Measurements from ENCODE around the gene OMP.

The OMP gene

DNA sequence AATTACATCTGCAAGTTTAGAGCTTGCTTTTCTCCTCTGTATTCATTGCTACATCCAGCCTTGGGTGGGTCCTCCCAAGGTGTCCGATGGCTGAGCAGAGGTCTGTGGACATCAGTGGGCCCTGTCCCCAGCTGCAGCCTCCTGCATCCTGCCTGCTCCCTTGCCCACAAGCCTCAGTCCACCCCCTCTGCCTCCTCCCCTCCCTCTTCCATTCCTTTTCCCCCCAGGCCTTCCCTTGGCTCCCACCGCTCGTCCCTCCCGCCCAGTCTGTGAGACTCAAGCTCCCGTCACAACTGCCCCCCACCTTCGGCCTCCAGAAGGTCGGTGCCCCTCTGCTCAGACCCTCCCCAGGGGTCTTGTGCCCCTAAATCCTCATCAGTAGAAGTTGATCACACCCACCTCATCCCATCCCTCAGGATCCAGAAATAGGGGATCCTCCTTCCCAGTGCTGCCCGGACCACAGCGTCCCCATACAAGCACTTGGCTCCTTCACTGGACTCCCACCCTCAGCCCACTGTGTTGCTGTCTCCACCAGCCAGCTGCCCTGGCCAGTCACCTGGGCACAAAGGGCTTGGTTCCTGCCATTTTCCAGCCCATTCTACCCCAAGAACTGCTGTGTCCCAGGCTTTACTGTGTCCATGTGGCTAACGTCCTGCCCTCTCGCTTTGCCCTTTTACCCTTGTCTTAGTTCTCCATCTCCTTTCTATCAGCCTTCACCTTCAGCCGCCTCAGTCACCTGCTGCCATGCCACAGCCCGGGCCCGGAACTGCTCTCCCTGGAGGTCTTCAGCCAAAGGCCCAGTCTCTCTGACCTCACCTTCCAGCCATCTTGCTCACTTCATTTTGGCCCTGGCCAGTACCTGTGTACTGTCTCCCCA, 2.2 kb upstream of the OMP start:
- TF ChIP-seq TAF1 (IDR thresholded peaks at IDR 0.05; ENCODE audit: borderline replicate concordance, low read depth, low read length) (no peak), POLR2A (IDR thresholded peaks at IDR 0.05; ENCODE audit: low read depth, low read length) (no peak), POLR2AphosphoS5 (IDR thresholded peaks at IDR 0.05; ENCODE audit: low read depth, low read length) (no peak)

GRCh38 chr11:77101043-77101537, 1.6 kb upstream of the OMP start:
- DNase-seq (ENCODE audit: insufficient read length) (no peak), FAIRE-seq (no peak)
- TF ChIP-seq TAF1 (IDR thresholded peaks at IDR 0.05; ENCODE audit: borderline replicate concordance, low read depth, low read length), result no peak
- no peak for TF ChIP-seq POLR2A (IDR thresholded peaks at IDR 0.05; ENCODE audit: low read depth, low read length)
- no peak for TF ChIP-seq POLR2AphosphoS5 (IDR thresholded peaks at IDR 0.05; ENCODE audit: low read depth, low read length)

More for the DNA sequence above, 2.2 kb upstream of the OMP start:
- FAIRE-seq, result no peak
- DNase-seq (ENCODE audit: insufficient read length), result no peak

DNA sequence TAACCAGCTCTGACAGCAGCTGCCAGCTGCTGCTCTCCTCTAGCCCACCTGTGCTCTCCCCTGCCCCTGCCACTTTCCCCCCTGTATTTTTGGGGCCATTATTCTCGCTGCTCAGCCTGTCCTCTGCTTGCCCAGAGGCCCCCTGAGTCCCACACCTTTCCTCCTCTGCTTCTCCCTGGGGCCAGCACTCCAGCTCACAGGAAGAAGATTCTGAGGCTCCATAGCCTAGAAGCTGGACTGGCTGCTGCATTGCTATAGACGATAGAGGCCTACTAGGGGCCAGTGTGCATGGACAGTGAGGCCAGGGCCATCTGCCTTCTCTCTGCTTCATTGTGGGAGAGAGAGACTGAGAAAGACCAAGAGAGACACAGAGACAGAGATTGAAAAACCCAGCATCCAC, 679 bp downstream of the OMP start:
- TF ChIP-seq TAF1 (IDR thresholded peaks at IDR 0.05; ENCODE audit: borderline replicate concordance, low read depth, low read length) (no peak), POLR2AphosphoS5 (IDR thresholded peaks at IDR 0.05; ENCODE audit: low read depth, low read length) (no peak), POLR2A (IDR thresholded peaks at IDR 0.05; ENCODE audit: low read depth, low read length) (no peak)
- DNase-seq (ENCODE audit: insufficient read length) (no peak), FAIRE-seq (no peak)

DNA sequence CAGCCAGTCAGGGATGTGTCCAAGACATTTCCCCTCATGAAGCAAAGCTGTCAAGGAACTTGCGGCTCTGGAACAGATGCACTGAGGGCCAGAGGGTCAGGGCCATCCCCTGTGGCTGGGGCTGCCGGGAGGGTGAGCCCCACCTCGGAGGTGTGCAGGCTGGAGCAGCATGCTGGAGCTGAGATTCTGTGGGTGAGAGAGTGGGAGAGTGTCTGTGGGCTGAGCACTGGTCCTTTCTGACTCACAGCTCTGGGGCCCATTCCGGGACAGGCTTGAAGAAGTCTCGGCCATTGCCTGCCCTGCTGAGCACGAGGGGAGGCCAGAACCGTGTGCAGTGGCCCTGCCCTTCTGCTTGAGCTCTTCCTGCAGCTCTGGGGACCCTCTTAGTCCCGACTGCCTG, 2.1 kb downstream of the OMP start:
- FAIRE-seq, result no peak
- TF ChIP-seq TAF1 (IDR thresholded peaks at IDR 0.05; ENCODE audit: borderline replicate concordance, low read depth, low read length) (no peak), POLR2A (IDR thresholded peaks at IDR 0.05; ENCODE audit: low read depth, low read length) (no peak), POLR2AphosphoS5 (IDR thresholded peaks at IDR 0.05; ENCODE audit: low read depth, low read length) (no peak)
- DNase-seq (ENCODE audit: insufficient read length), result no peak

DNA sequence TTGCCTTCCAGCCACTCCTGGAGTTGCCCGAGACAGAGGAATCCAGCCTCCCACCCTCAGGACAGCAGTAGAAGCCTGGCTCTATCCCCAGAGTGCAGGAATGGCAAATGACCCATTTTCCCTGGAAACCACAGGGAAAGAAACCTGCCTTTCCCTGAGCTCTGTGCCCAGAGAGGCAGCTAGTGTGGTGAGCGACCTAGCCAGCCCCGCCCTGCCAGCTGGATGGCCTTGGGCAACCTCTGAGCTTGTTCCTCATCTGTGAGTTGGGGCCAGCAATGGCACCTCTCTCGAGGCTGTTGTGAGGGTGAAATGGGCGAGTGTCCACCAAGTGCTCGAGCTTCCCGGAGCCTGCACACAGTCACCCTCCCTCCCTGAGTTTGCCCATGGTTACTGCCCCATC, 3.7 kb downstream of the OMP start:
- TF ChIP-seq POLR2A (IDR thresholded peaks at IDR 0.05; ENCODE audit: low read depth, low read length) (no peak), TAF1 (IDR thresholded peaks at IDR 0.05; ENCODE audit: borderline replicate concordance, low read depth, low read length) (no peak), POLR2AphosphoS5 (IDR thresholded peaks at IDR 0.05; ENCODE audit: low read depth, low read length) (no peak)
- FAIRE-seq, result no peak
- no peak for DNase-seq (ENCODE audit: insufficient read length)

DNA sequence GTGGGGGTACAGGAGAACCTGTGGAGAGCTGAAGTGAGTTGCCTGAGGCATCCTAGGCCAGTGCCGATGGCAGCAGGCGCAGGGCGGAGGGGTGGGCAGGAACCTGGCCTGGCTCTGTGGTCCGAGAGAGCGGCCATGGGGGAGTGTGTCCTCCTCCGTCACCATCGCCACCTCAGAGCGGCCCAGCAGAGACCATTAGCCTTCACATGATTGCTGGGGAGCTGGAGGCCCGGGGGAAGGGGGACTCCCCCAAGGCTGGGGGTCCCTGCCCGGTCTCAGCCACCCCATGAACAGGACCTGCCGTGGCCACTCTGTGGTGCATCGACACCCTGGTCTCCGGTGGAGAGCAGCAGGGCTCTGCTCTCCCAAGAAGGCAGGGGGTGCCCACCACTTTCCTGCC, 4.1 kb downstream of the OMP start:
- FAIRE-seq, result no peak
- TF ChIP-seq POLR2A (IDR thresholded peaks at IDR 0.05; ENCODE audit: low read depth, low read length) (no peak), TAF1 (IDR thresholded peaks at IDR 0.05; ENCODE audit: borderline replicate concordance, low read depth, low read length) (no peak), POLR2AphosphoS5 (IDR thresholded peaks at IDR 0.05; ENCODE audit: low read depth, low read length) (no peak)

DNA sequence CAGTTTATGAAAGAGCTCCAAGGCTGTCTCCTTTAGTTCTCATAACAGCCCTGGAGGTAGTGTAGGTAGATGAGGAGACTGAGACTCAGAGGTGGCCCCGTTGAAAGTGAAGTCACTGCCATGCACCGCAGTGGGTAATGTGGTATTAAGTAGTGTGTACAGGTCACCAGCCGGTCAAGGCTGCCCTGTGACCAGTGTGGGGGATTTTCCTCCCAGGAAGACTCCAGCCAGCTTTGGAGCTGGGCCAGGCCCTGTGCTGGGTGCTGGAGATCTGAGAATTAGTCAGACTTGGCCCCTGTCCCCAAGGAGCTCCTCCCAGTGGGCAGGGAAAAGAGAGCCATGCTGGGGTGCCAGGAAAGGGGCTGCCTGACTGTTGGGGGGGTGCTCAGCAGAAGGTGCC, 5.3 kb downstream of the OMP start:
- TF ChIP-seq TAF1 (IDR thresholded peaks at IDR 0.05; ENCODE audit: borderline replicate concordance, low read depth, low read length) (no peak), POLR2A (IDR thresholded peaks at IDR 0.05; ENCODE audit: low read depth, low read length) (no peak), POLR2AphosphoS5 (IDR thresholded peaks at IDR 0.05; ENCODE audit: low read depth, low read length) (no peak)
- no peak for FAIRE-seq
- DNase-seq (ENCODE audit: insufficient read length), result no peak

More for the DNA sequence above, 4.1 kb downstream of the OMP start:
- DNase-seq (ENCODE audit: insufficient read length), result no peak

GRCh38 chr11:77108436-77108835, 5.8 kb downstream of the OMP start:
- no peak for FAIRE-seq
- TF ChIP-seq TAF1 (IDR thresholded peaks at IDR 0.05; ENCODE audit: borderline replicate concordance, low read depth, low read length) (no peak), POLR2A (IDR thresholded peaks at IDR 0.05; ENCODE audit: low read depth, low read length) (no peak), POLR2AphosphoS5 (IDR thresholded peaks at IDR 0.05; ENCODE audit: low read depth, low read length) (no peak)

DNA sequence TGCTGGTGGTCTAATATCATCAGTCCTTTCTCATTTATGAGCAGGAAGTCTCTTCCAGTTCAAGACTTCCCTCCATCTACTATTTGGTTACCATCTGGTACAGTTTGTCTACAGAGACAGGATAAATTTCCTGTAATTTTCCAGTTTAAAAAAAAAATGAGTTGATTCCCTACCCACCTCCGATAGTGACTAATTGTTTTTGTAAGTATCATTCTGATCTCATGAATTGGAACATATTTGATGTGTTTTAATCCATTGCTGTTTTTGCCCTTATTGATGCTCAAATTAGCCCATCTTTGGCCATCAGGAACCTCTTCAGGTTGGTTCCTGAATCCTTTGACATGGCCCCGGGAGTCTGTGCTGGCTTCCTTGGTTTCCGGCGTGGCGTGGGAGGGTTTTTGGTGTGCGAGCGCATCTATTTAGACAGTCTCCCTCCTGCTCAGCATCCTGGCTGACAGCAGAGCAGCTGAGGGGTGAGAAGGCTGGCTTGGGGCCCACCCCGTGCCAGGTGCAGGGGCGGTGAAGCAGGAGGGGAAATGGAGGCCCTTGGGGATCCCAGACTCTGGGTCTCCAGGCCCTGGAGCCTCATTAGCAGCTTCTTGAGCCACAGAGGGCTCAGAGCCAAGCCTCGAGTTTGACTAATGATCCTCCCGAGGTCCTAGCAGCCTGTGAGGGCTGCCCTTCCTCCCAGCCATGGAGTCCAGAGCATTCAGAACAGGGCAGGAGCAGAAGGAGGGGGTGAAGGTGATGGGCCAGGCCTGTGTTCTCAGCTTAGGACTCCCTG, 6.8 kb downstream of the OMP start:
- FAIRE-seq (no peak), DNase-seq (ENCODE audit: insufficient read length) (no peak)
- TF ChIP-seq POLR2AphosphoS5 (IDR thresholded peaks at IDR 0.05; ENCODE audit: low read depth, low read length) (no peak), POLR2A (IDR thresholded peaks at IDR 0.05; ENCODE audit: low read depth, low read length) (no peak), TAF1 (IDR thresholded peaks at IDR 0.05; ENCODE audit: borderline replicate concordance, low read depth, low read length) (no peak)

More at GRCh38 chr11:77108436-77108835, 5.8 kb downstream of the OMP start:
- no peak for DNase-seq (ENCODE audit: insufficient read length)

- no peak for FAIRE-seq
- no peak for TF ChIP-seq TAF1 (IDR thresholded peaks at IDR 0.05; ENCODE audit: borderline replicate concordance, low read depth, low read length)
- TF ChIP-seq POLR2AphosphoS5 (IDR thresholded peaks at IDR 0.05; ENCODE audit: low read depth, low read length), result no peak
- TF ChIP-seq POLR2A (IDR thresholded peaks at IDR 0.05; ENCODE audit: low read depth, low read length), result no peak
- no peak for DNase-seq (ENCODE audit: insufficient read length)
Observed at GRCh38 chr11:77110836-77111235, 8.2 kb downstream of the OMP start.

GRCh38 chr11:77111277-77111676, 8.6 kb downstream of the OMP start:
- FAIRE-seq (no peak), DNase-seq (ENCODE audit: insufficient read length) (no peak)
- TF ChIP-seq POLR2A (IDR thresholded peaks at IDR 0.05; ENCODE audit: low read depth, low read length) (no peak), POLR2AphosphoS5 (IDR thresholded peaks at IDR 0.05; ENCODE audit: low read depth, low read length) (no peak), TAF1 (IDR thresholded peaks at IDR 0.05; ENCODE audit: borderline replicate concordance, low read depth, low read length) (no peak)

Measured in GM12892 (cell line).